Stomach (tissue), 9 donors: ENCODE results near the gene CERK. TPM values are rescaled to one million over a fixed set of nuclear protein-coding genes. Genes with fewer than 3 reads are reported as not detected.

ENCODE experiments used
- DNase-seq, 2 donors: peaks; one replicate each; pipeline versions ENCODE4 v3.0.0 to v3.0.0-alpha.2; 2013 to 2019
- H3K27ac ChIP-seq, 5 donors: fragments of 200-600 bp in 4 of 5; sonication (generic) in 4 of 5; one replicate each; pipeline ENCODE4 v1.5.1; 2013 to 2019; ENCODE audit warnings: mild to moderate bottlenecking in 1 of 5, moderate library complexity in 1 of 5
- H3K27me3 ChIP-seq, 3 donors: fragments of 200-600 bp; sonication (generic); one replicate each; pipeline ENCODE4 v1.5.1; 2017 to 2019; ENCODE audit warnings: mixed run types in 1 of 3
- H3K36me3 ChIP-seq, 4 donors: fragments of 200-600 bp; sonication (generic); 1 replicate in 3 of 4; 2 replicates in 1 of 4; pipeline ENCODE4 v1.5.1; 2016 to 2019
- H3K4me1 ChIP-seq, 4 donors: fragments of 200-600 bp; sonication (generic); one replicate each; pipeline ENCODE4 v1.5.1; 2016 to 2019
- H3K4me3 ChIP-seq, 4 donors: fragments of 200-600 bp; sonication (generic) in 3 of 4; one replicate each; pipeline ENCODE4 v1.5.1; 2016 to 2019; ENCODE audit warnings: mild to moderate bottlenecking in 1 of 4
- H3K9me3 ChIP-seq, 4 donors: fragments of 200-600 bp; sonication (generic); one replicate each; pipeline ENCODE4 v1.5.1; 2016 to 2019
- CTCF ChIP-seq, 7 experiments: fragments of 450-650 bp in 4 of 7; fragments of 200-600 bp in 3 of 7; sonication (generic) in 3 of 7; IDR thresholded peaks; one replicate each; pipeline ENCODE4 v1.5.1; 2016 to 2019; ENCODE audit warnings: antibody characterized with exemption in 7 of 7, control low read depth in 2 of 7, mild to moderate bottlenecking in 1 of 7
- EP300 ChIP-seq: sonication (generic); formaldehyde crosslinking; IDR thresholded peaks from one replicate; pipeline ENCODE4 v1.6.1; 2017; ENCODE audit warnings: antibody characterized with exemption
- POLR2A ChIP-seq, 4 donors: fragments of 450-650 bp; IDR thresholded peaks; one replicate each; pipeline ENCODE4 v1.6.1; 2016; ENCODE audit warnings: antibody characterized with exemption in 4 of 4, control low read depth in 2 of 4, mild to moderate bottlenecking in 1 of 4, moderate library complexity in 1 of 4
- POLR2AphosphoS5 ChIP-seq, 3 donors: sonication (generic); formaldehyde crosslinking; IDR thresholded peaks; one replicate each; pipeline ENCODE4 v1.6.1; 2016; ENCODE audit warnings: antibody characterized with exemption in 3 of 3
- WGBS, 5 donors: extraction: QIAGEN DNeasy Blood & Tissue Kit in 3 of 5; methylation state at CpG; one replicate each; pipeline versions ENCODE4 v1.1.5 to v1.1.7; 2013 to 2018; 5-methylcytosine and 5-hydroxymethylcytosine counted together
- intact Hi-C: fragments of 100-400 bp; cut with DNase I; formaldehyde crosslinking; loops from one replicate; pipeline ENCODE4 v1.15.1; 2023; ENCODE audit warnings: low total_unique reads
- polyA plus RNA-seq, 3 donors: library from polyadenylated mRNA; stranded (reverse); fragments of 200-250 nt; gene quantifications; one replicate each; pipeline ENCODE4 v1.2.3, GENCODE V29; 2013
- total RNA-seq, 5 donors: library from RNA; depleted of rRNA; stranded (reverse); fragments of >200 nt; gene quantifications; one replicate each; pipeline versions ENCODE4 v1.1.0 to v1.2.3, GENCODE V29; 2014 to 2016
- donor health status: healthy with polysubstance abuse.
- donor health status: Bipolar disorder and iron deficiency.
- donor health status: healthy.

Gene CERK
- total and polyA plus RNA-seq, 8 donors: 12.5 to 59.4 (median 31.5) TPM

DNA sequence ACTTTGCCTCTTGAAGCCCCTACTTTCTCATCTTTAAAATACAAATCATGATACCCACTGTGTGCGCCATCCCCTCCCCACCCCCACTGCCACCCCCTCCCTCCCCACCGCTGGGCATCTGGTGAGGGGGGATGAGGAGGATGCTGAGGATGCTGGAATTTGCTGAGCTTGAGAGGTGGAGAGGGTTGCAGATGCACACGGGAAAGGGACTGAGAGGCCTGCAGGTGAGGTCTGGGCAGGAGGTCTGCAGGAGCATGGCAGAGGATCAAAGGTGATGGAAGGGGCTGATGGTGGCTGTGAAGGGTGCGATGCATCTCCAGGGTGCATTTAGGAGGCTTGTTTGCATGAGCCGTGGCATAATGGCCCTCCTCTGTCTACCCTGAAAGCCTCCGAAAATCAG is 16.8 kb upstream of the CERK start:
- Histone ChIP-seq H3K36me3 (no peaks in the 10 kb centered on the region), H3K4me1 (peaks cover 47 to 77% (median 62%) of the 10 kb centered on the region in 4 donors), H3K4me3 (no peak overlapping the region), H3K27ac (peak overlapping the region; percentile 77 to 95 (median 88)), H3K27me3 (peaks cover 0 to 4% (median 0%) of the 10 kb centered on the region in 3 donors), H3K9me3 (peaks cover 0 to 11% (median 1%) of the 10 kb centered on the region in 4 donors)
- intact Hi-C loops: no loop called here
- TF ChIP-seq CTCF (IDR thresholded peaks at IDR 0.05) (no peak), POLR2AphosphoS5 (IDR thresholded peaks at IDR 0.05) (no peak), EP300 (no peak), POLR2A (IDR thresholded peaks at IDR 0.05) (no peak)
- 76 to 88% (median 81%) methylated on average over 6 of the region's 6 CpGs for WGBS, 5 donors
- DNase-seq: no peak

- no peaks in the 10 kb centered on the region for H3K36me3 ChIP-seq
- H3K9me3 ChIP-seq: peaks cover 0 to 11% (median 1%) of the 10 kb centered on the region in 4 donors
- H3K27ac ChIP-seq: peak overlapping the region; percentile 77 to 95 (median 88)
- peaks cover 53 to 78% (median 64%) of the 10 kb centered on the region in 4 donors for H3K4me1 ChIP-seq
- TF ChIP-seq EP300 (peak; percentile 23), POLR2AphosphoS5 (IDR thresholded peaks at IDR 0.05) (peak; percentile 90 to 99 (median 92)), POLR2A (IDR thresholded peaks at IDR 0.05) (no peak), CTCF (IDR thresholded peaks at IDR 0.05) (no peak)
- DNase-seq: peak; percentile 92 to 94
- H3K4me3 ChIP-seq: no peak overlapping the region
- peaks cover 0 to 5% (median 0%) of the 10 kb centered on the region in 3 donors for H3K27me3 ChIP-seq
- intact Hi-C loops: no loop called here
- 12 to 17% (median 13%) methylated on average over 10 to 14 of the region's 14 CpGs for WGBS, 5 donors
These were observed 16.2 kb upstream of the CERK start for GRCh38 chr22:46754110-46754799.

GRCh38 chr22:46753761-46754109 is 15.7 kb upstream of the CERK start:
- Histone ChIP-seq H3K4me3 (no peak overlapping the region), H3K4me1 (peaks cover 54 to 78% (median 64%) of the 10 kb centered on the region in 4 donors), H3K9me3 (peaks cover 0 to 11% (median 1%) of the 10 kb centered on the region in 4 donors), H3K27me3 (peaks cover 0 to 5% (median 0%) of the 10 kb centered on the region in 3 donors), H3K36me3 (no peaks in the 10 kb centered on the region), H3K27ac (peak overlapping the region; percentile 77 to 95 (median 88))
- no peak for DNase-seq
- intact Hi-C loops: no loop called here
- WGBS, 5 donors: 69 to 100% (median 81%) methylated on average over 1 to 4 of the region's 4 CpGs; no CpG with 5 or more reads in 1 of the 5 donors
- TF ChIP-seq CTCF (IDR thresholded peaks at IDR 0.05) (no peak), EP300 (no peak), POLR2A (IDR thresholded peaks at IDR 0.05) (no peak), POLR2AphosphoS5 (IDR thresholded peaks at IDR 0.05) (no peak)

DNA sequence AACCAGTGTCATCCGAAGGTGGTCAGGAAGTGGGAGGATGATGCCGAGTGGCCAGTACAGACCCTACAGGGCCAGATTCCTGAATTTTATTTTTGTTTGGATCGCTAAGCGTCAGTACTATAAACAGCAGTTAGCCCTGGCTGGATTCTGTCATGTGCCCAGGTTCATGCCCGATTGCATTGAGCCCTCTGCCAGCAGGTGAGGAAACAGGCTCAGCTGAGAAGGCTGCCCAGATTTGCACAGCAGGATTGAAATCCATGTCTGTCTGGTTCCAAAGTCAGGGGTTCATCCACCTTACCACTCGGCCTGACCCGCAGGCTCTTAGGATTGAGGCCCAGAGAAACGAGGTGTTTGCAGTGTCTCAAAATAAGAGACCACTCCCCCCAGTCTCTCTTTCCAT is 15.3 kb upstream of the CERK start:
- intact Hi-C loops: no loop called here
- TF ChIP-seq EP300: no peak
- no peak for TF ChIP-seq POLR2A (IDR thresholded peaks at IDR 0.05)
- TF ChIP-seq CTCF (IDR thresholded peaks at IDR 0.05): no peak
- TF ChIP-seq POLR2AphosphoS5 (IDR thresholded peaks at IDR 0.05): no peak
- H3K36me3 ChIP-seq: no peaks in the 10 kb centered on the region
- peaks cover 0 to 11% (median 1%) of the 10 kb centered on the region in 4 donors for H3K9me3 ChIP-seq
- WGBS, 5 donors: 83 to 91% (median 88%) methylated on average over 8 of the region's 8 CpGs
- H3K27me3 ChIP-seq: peaks cover 0 to 5% (median 0%) of the 10 kb centered on the region in 3 donors
- peaks cover 54 to 77% (median 64%) of the 10 kb centered on the region in 4 donors for H3K4me1 ChIP-seq
- peak overlapping the region; percentile 77 to 95 (median 88) for H3K27ac ChIP-seq
- no peak for DNase-seq
- no peak overlapping the region for H3K4me3 ChIP-seq
